Stimulated activated CD4-positive, alpha-beta T cell treated with anti-CD3 and anti-CD28 coated beads, TNF-alpha, amount 100 ng/mL, for 4 hours (primary cell): ENCODE measurements around the gene PTGES3L.
"Not testable (repeated sequence)": the region's sequence is repeated elsewhere in the genome, so short reads cannot be mapped to it uniquely, and the experiment has no call there.

Experiments
- DNase-seq, 3 experiments: peaks; one replicate each; pipeline ENCODE4 v3.0.0-alpha.2; 2020; ENCODE audit warnings: low read depth in 3 of 3

The PTGES3L gene

DNA sequence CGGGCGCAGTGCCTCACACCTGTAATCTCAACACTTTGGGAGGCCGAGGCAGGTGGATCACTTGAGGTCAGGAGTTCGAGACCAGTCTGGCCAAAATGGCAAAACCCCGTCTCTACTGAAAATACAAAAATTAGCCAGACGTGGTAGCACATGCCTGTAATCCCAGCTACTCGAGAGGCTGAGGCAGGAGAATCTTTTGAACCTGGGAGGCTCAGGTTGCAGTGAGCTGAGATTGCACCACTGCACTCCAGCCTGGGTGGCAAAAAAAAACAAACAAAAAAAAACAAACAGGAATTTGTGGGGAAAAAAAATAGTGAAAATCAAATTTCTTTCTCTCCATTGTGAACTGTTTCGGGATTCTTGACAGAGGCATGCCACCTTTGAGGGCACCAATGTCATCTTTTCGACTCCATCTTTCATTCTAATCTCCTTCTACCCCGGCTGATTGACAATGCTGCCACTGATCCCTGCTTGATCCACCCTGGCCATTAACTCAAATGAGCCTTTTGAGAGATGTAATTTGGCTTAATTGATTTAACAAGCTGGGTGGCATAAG is 60.3 kb downstream of the PTGES3L start:
- not testable (repeated sequence) for DNase-seq

DNA sequence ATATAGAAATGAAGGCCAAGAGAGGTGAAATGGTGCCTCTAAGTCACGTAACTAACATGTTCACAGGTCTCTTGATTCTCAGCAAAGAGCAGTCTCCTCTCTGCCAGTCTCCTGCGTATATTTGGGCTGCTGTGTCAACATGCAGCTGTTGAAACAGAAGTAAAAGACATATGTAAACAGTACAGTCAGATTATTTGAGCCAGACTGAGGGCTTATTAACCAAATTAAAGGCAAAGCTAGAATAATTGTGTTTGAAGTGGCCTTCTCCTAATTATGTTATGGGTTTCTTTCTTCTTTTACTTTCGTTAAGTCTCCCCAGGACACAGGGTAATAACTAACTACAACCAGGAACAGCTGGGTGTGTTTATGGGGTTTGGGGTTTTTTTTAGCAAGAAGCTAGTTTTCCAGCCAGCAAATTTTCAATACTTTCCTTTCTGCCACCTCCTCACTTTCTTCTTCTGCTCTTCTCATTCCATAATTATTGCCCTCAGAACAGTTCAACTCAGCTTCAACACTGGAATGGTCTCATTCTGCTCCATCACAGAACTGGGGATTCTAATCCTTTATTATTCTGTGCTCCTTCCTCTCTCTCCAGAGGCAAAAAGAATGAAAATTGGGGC is 60.9 kb downstream of the PTGES3L start:
- DNase-seq = no peak
